HCT116 (cell line): ENCODE measurements around the gene CAPG. TPM values are rescaled to one million over a fixed set of nuclear protein-coding genes. Genes with fewer than 3 reads are reported as not detected.

ENCODE experiments used
- ATAC-seq: fragments of 200-7000 bp; cut with Tn5 transposase; 2 replicates; pipeline ENCODE4 v1.9.1; 2020; ENCODE audit warnings: mild to moderate bottlenecking, moderate library complexity
- BruUV-seq: library from RNA; stranded (reverse); fragments of 400-500 nt; replicated peaks from 2 replicates; lab custom pipeline; 2021; lab: Mats Ljungman, UMichigan
- CTCF ChIA-PET: fragments of 300-600 bp; sonication (Branson Sonifier 250); formaldehyde crosslinking; loops from one replicate; lab custom pipeline; 2021; ENCODE audit warnings: antibody characterized with exemption; lab: Charles Lee
- POLR2A ChIA-PET: fragments of 300-600, 350-600 bp; sonication (Branson Sonifier 250); formaldehyde crosslinking; loops from one replicate; lab custom pipeline; 2021; ENCODE audit warnings: antibody characterized with exemption; lab: Charles Lee
- RAD21 ChIA-PET, 2 experiments: fragments of 300-600 bp; sonication (Branson Sonifier 250); formaldehyde crosslinking; loops; one replicate each; lab custom pipeline; 2023; ENCODE audit warnings: low total read pairs in 2 of 2; ENCODE audit not compliant: uncharacterized antibody in 2 of 2, unreplicated experiment in 2 of 2, low non-redundant PET in 1 of 2; lab: Charles Lee
- DNase-seq: peaks from one replicate; pipeline ENCODE4 v3.0.0-alpha.2; 2010; ENCODE audit warnings: low read depth, low spot score
- H2AFZ ChIP-seq: fragments of 200-600 bp; shearing (Covaris generic), sonication (generic); 2 replicates; pipeline ENCODE4 v1.6.1; 2017; ENCODE audit warnings: low read depth, mixed run types, mixed read lengths, antibody characterized with exemption, low read length; ENCODE audit not compliant: poor library complexity, severe bottlenecking
- H3K27ac ChIP-seq: 2 replicates; pipeline ENCODE4 v1.5.1; 2012; ENCODE audit warnings: low read depth, low read length
- H3K27me3 ChIP-seq: fragments of 200-600 bp; sonication (generic); 2 replicates; pipeline ENCODE4 v1.6.1; 2016; ENCODE audit warnings: mixed run types, low read length, mixed read lengths; ENCODE audit not compliant: insufficient read depth
- H3K36me3 ChIP-seq, 2 experiments: fragments of 200-500 bp in 1 of 2; fragments of 200-600 bp in 1 of 2; sonication (Bioruptor generic) in 1 of 2; sonication (generic) in 1 of 2; 2 replicates each; pipeline versions ENCODE4 v1.5.1 to v1.6.1; 2014 to 2016; ENCODE audit warnings: low read length in 2 of 2, inconsistent platforms in 1 of 2, mixed read lengths in 1 of 2, mixed run types in 1 of 2; ENCODE audit not compliant: insufficient read depth in 2 of 2, control insufficient read depth in 1 of 2
- H3K4me1 ChIP-seq, 2 experiments: fragments of 200-600 bp in 1 of 2; sonication (generic) in 1 of 2; 2 replicates each; pipeline versions ENCODE4 v1.5.1 to v1.6.1; 2012 to 2017; ENCODE audit warnings: low read length in 2 of 2, inconsistent platforms in 1 of 2, mild to moderate bottlenecking in 1 of 2, mixed read lengths in 1 of 2, mixed run types in 1 of 2, moderate library complexity in 1 of 2; ENCODE audit not compliant: insufficient read depth in 2 of 2, control insufficient read depth in 1 of 2
- H3K4me2 ChIP-seq: fragments of 200-600 bp; sonication (generic); 2 replicates; pipeline ENCODE4 v1.6.1; 2017; ENCODE audit warnings: mixed run types, low read length, mixed read lengths
- H3K4me3 ChIP-seq, 2 experiments: fragments of 200-600 bp in 1 of 2; sonication (generic) in 1 of 2; replicated peaks in 1 of 2; 2 replicates each; pipeline ENCODE4 v1.5.1; 2011 to 2016; ENCODE audit warnings: low read length in 2 of 2, control low read depth in 1 of 2, low read depth in 1 of 2, mild to moderate bottlenecking in 1 of 2, mixed read lengths in 1 of 2, mixed run types in 1 of 2
- H3K79me2 ChIP-seq: fragments of 200-600 bp; sonication (generic); 2 replicates; pipeline ENCODE4 v1.6.1; 2017; ENCODE audit warnings: mild to moderate bottlenecking, mixed run types, low read length, moderate library complexity, mixed read lengths; ENCODE audit not compliant: insufficient read depth
- H3K9ac ChIP-seq: fragments of 200-600 bp; sonication (generic); 2 replicates; pipeline ENCODE4 v1.6.1; 2016; ENCODE audit warnings: low read length, mixed read lengths
- H3K9me2 ChIP-seq: fragments of 200-600 bp; sonication (generic), shearing (Covaris generic); 2 replicates; pipeline ENCODE4 v1.6.1; 2017; ENCODE audit warnings: mixed run types, mild to moderate bottlenecking, moderate library complexity; ENCODE audit not compliant: insufficient read depth
- H3K9me3 ChIP-seq, 2 experiments: fragments of 200-500 bp in 1 of 2; fragments of 200-600 bp in 1 of 2; sonication (Bioruptor generic) in 1 of 2; sonication (generic) in 1 of 2; 2 replicates each; pipeline ENCODE4 v1.6.1; 2014 to 2017; ENCODE audit warnings: low read length in 2 of 2, mixed read lengths in 2 of 2, inconsistent platforms in 1 of 2, low read depth in 1 of 2, mild to moderate bottlenecking in 1 of 2, mixed run types in 1 of 2, moderate library complexity in 1 of 2; ENCODE audit not compliant: control insufficient read depth in 1 of 2, insufficient read depth in 1 of 2
- H4K20me1 ChIP-seq: fragments of 200-600 bp; sonication (generic), shearing (Covaris generic); 2 replicates; pipeline ENCODE4 v1.6.1; 2017; ENCODE audit warnings: mixed run types, mild to moderate bottlenecking, moderate library complexity; ENCODE audit not compliant: insufficient read depth
- CBX3 ChIP-seq: IDR thresholded peaks from 2 replicates; pipeline ENCODE4 v1.6.1; 2012; ENCODE audit warnings: low read depth
- CEBPB ChIP-seq: IDR thresholded peaks from 2 replicates; pipeline ENCODE4 v1.6.1; 2012; ENCODE audit warnings: low read depth
- ELF1 ChIP-seq: IDR thresholded peaks from 2 replicates; pipeline ENCODE4 v1.6.1; 2012; ENCODE audit warnings: low read depth, borderline replicate concordance
- EZH2 ChIP-seq: fragments of 200-600 bp; sonication (generic); IDR thresholded peaks from 2 replicates; pipeline ENCODE4 v1.6.1; 2017; ENCODE audit warnings: antibody characterized with exemption, mixed run types
- EZH2phosphoT487 ChIP-seq: fragments of 200-600 bp; IDR thresholded peaks from 2 replicates; pipeline ENCODE4 v1.6.1; 2018; ENCODE audit warnings: antibody characterized with exemption, borderline replicate concordance
- JUND ChIP-seq: IDR thresholded peaks from 2 replicates; pipeline ENCODE4 v1.6.1; 2012
- POLR2A ChIP-seq: IDR thresholded peaks from 2 replicates; pipeline ENCODE4 v1.7.0; 2011; ENCODE audit warnings: borderline replicate concordance; ENCODE audit not compliant: insufficient read depth, insufficient read length; ENCODE audit errors: extremely low read depth
- POLR2AphosphoS5 ChIP-seq: IDR thresholded peaks from 2 replicates; pipeline ENCODE4 v1.6.1; 2011; ENCODE audit warnings: mild to moderate bottlenecking, low read depth, low read length, moderate library complexity
- SIN3A ChIP-seq: IDR thresholded peaks from 2 replicates; pipeline ENCODE4 v1.6.1; 2012; ENCODE audit warnings: low read depth
- SP1 ChIP-seq: IDR thresholded peaks from 2 replicates; pipeline ENCODE4 v1.6.1; 2012; ENCODE audit warnings: low read depth
- TCF7L2 ChIP-seq: IDR thresholded peaks from 2 replicates; pipeline ENCODE4 v1.7.0; 2011; ENCODE audit warnings: borderline replicate concordance, inconsistent platforms; ENCODE audit not compliant: insufficient read depth, insufficient read length; ENCODE audit errors: extremely low read depth
- YY1 ChIP-seq: IDR thresholded peaks from 2 replicates; pipeline ENCODE4 v1.6.1; 2011; ENCODE audit warnings: low read length, low read depth, moderate library complexity, mild to moderate bottlenecking; ENCODE audit not compliant: insufficient replicate concordance; ENCODE audit errors: extremely low read depth
- ZFX ChIP-seq: fragments of 450-650 bp; IDR thresholded peaks from 2 replicates; pipeline ENCODE4 v1.6.1; 2017
- ZNF274 ChIP-seq: fragments of 200-500 bp; sonication (Bioruptor generic); IDR thresholded peaks from 2 replicates; pipeline ENCODE4 v1.6.1; 2014; ENCODE audit warnings: mild to moderate bottlenecking, low read depth, low read length, inconsistent platforms
- intact Hi-C: fragments of 100-400 bp; cut with micrococcal nuclease; formaldehyde crosslinking; loops from 2 replicates; pipeline ENCODE4 v1.10.0; 2022
- total RNA-seq: library from RNA; stranded (reverse); gene quantifications from one replicate; pipeline ENCODE4 v1.2.1, GENCODE V29; 2021; ENCODE audit not compliant: unreplicated experiment
- TF ChIP-seq, protein P1 (sequence below): IDR thresholded peaks from 2 replicates; pipeline ENCODE4 v1.6.1; 2011; ENCODE audit warnings: mild to moderate bottlenecking, low read length, moderate library complexity; ENCODE audit not compliant: insufficient replicate concordance; ENCODE audit errors: extremely low read depth
- TF ChIP-seq, protein P2 (sequence below), 3 experiments: fragments of 200-600 bp in 1 of 3; sonication (generic) in 1 of 3; IDR thresholded peaks in 2 of 3; conservative IDR thresholded peaks in 1 of 3; 2 replicates each; pipeline ENCODE4 v1.5.1; 2012 to 2017; ENCODE audit warnings: low read depth in 2 of 3, low read length in 2 of 3, antibody characterized with exemption in 1 of 3, borderline replicate concordance in 1 of 3, control low read depth in 1 of 3, mild to moderate bottlenecking in 1 of 3, mixed read lengths in 1 of 3, mixed run types in 1 of 3, moderate library complexity in 1 of 3; ENCODE audit not compliant: insufficient read depth in 1 of 3
- TF ChIP-seq, protein P3 (sequence below): IDR thresholded peaks from 2 replicates; pipeline ENCODE4 v1.6.1; 2012
- TF ChIP-seq, protein P4 (sequence below): IDR thresholded peaks from 2 replicates; pipeline ENCODE4 v1.6.1; 2012; ENCODE audit warnings: low read depth

The CAPG gene
- total RNA-seq, 1 experiment from 2014 or later = 223 TPM

DNA sequence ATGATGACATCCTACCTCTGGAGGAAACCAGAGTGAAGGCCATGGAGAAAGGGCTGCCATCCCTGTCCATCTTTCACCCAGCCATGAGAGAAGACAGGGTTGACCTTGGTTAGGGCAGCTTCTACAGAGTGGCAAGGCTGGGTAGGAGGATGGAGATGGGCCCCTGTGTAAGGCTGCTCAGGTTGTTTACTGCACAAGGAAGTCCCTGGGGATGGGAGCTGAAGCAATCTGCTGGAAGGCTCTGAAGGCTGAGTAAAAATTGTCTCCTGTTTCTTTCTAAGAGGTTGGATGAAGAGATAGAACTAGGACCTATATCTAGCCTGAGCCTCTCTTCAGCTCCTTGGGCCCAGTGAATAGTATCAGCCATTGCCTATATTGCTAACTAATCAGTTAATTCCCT is 41.2 kb downstream of the CAPG start (continued):
- TF ChIP-seq, protein P1, sequence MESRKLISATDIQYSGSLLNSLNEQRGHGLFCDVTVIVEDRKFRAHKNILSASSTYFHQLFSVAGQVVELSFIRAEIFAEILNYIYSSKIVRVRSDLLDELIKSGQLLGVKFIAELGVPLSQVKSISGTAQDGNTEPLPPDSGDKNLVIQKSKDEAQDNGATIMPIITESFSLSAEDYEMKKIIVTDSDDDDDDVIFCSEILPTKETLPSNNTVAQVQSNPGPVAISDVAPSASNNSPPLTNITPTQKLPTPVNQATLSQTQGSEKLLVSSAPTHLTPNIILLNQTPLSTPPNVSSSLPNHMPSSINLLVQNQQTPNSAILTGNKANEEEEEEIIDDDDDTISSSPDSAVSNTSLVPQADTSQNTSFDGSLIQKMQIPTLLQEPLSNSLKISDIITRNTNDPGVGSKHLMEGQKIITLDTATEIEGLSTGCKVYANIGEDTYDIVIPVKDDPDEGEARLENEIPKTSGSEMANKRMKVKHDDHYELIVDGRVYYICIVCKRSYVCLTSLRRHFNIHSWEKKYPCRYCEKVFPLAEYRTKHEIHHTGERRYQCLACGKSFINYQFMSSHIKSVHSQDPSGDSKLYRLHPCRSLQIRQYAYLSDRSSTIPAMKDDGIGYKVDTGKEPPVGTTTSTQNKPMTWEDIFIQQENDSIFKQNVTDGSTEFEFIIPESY = no peak
- TF ChIP-seq, protein P2, sequence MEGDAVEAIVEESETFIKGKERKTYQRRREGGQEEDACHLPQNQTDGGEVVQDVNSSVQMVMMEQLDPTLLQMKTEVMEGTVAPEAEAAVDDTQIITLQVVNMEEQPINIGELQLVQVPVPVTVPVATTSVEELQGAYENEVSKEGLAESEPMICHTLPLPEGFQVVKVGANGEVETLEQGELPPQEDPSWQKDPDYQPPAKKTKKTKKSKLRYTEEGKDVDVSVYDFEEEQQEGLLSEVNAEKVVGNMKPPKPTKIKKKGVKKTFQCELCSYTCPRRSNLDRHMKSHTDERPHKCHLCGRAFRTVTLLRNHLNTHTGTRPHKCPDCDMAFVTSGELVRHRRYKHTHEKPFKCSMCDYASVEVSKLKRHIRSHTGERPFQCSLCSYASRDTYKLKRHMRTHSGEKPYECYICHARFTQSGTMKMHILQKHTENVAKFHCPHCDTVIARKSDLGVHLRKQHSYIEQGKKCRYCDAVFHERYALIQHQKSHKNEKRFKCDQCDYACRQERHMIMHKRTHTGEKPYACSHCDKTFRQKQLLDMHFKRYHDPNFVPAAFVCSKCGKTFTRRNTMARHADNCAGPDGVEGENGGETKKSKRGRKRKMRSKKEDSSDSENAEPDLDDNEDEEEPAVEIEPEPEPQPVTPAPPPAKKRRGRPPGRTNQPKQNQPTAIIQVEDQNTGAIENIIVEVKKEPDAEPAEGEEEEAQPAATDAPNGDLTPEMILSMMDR (IDR thresholded peaks at IDR 0.05 in 2 of 3, conservative IDR thresholded peaks at IDR 0.05 in 1 of 3; ENCODE audit: borderline replicate concordance in 1 of 3, insufficient read depth in 1 of 3, low read depth in 2 of 3, low read length in 2 of 3) = no peak
- TF ChIP-seq EZH2phosphoT487 (no peak), EZH2 (no peak), SIN3A (no peak)

DNA sequence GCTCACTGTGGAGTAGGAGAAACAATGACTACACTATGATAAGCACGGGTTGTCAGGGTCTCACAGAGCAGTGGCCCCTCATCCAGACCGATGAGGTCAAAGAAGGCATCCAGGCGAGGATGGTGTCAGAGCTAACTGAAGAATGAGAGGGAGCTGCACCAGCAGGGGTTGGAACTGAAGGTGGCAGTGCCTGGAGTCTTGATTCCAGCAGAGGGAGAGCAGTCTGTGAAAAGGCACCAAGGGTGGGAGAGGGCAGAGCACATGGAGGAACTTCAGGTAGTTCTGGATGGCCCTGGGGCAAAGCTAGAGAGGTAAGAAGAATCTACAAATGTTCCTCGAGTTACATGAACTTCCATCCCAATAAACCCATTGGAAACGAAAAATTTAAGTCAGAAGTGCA is 43.0 kb downstream of the CAPG start:
- RAD21 ChIA-PET = no interaction called here
- no peak for ATAC-seq
- H3K27me3 ChIP-seq = no peaks in the 10 kb centered on the region

More for the DNA sequence above, 43.0 kb downstream of the CAPG start:
- no peak for DNase-seq
- Histone ChIP-seq H3K4me2 (no peak overlapping the region), H3K4me1 (no peaks in the 10 kb centered on the region), H2AFZ (no peak overlapping the region), H3K9ac (no peak overlapping the region), H3K9me3 (no peaks in the 10 kb centered on the region), H3K4me3 (no peak overlapping the region), H3K79me2 (no peaks in the 10 kb centered on the region), H4K20me1 (no peaks in the 10 kb centered on the region), H3K27ac (no peak overlapping the region), H3K9me2 (no peaks in the 10 kb centered on the region), H3K36me3 (no peaks in the 10 kb centered on the region)
- ChIA-PET CTCF (no interaction called here), POLR2A (no interaction called here)
- intact Hi-C loops = no loop called here
- no TSS peak for BruUV-seq
- TF ChIP-seq CBX3 (no peak), POLR2A (no peak), SIN3A (no peak), POLR2AphosphoS5 (no peak), ZNF274 (no peak), EZH2phosphoT487 (no peak), ZFX (no peak), CEBPB (no peak), YY1 (no peak), JUND (no peak), TCF7L2 (no peak), ELF1 (no peak), SP1 (no peak)
- TF ChIP-seq, protein P3, sequence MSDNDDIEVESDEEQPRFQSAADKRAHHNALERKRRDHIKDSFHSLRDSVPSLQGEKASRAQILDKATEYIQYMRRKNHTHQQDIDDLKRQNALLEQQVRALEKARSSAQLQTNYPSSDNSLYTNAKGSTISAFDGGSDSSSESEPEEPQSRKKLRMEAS = no peak
- TF ChIP-seq, protein P4, sequence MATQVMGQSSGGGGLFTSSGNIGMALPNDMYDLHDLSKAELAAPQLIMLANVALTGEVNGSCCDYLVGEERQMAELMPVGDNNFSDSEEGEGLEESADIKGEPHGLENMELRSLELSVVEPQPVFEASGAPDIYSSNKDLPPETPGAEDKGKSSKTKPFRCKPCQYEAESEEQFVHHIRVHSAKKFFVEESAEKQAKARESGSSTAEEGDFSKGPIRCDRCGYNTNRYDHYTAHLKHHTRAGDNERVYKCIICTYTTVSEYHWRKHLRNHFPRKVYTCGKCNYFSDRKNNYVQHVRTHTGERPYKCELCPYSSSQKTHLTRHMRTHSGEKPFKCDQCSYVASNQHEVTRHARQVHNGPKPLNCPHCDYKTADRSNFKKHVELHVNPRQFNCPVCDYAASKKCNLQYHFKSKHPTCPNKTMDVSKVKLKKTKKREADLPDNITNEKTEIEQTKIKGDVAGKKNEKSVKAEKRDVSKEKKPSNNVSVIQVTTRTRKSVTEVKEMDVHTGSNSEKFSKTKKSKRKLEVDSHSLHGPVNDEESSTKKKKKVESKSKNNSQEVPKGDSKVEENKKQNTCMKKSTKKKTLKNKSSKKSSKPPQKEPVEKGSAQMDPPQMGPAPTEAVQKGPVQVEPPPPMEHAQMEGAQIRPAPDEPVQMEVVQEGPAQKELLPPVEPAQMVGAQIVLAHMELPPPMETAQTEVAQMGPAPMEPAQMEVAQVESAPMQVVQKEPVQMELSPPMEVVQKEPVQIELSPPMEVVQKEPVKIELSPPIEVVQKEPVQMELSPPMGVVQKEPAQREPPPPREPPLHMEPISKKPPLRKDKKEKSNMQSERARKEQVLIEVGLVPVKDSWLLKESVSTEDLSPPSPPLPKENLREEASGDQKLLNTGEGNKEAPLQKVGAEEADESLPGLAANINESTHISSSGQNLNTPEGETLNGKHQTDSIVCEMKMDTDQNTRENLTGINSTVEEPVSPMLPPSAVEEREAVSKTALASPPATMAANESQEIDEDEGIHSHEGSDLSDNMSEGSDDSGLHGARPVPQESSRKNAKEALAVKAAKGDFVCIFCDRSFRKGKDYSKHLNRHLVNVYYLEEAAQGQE = no peak
